LNCAP (cell line): ENCODE measurements around the gene NUDT1.

Source experiments
- TF ChIP-seq, protein P1 (sequence below): fragments of 450-650 bp; IDR thresholded peaks from 2 replicates; pipeline ENCODE4 v1.5.1; 2017; ENCODE audit warnings: mild to moderate bottlenecking

Gene NUDT1

DNA sequence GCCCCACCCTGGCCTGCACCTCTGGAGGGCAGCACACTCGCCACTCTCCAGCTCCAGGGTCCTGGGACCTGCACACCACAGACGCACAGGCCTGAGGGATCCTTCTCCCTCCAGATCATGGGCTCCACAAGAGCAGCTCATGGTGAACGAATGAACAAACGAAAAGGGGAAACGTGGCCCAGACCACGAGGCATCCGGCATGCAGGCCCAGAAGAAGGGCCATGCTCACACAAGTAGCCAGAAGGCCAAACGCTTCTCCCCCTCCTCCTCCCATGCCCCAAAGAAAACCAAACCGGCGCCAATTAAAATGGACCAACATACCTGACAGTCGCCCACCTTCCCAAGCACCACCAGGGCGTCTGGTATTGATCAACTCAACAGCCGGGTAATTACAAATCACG, 39.7 kb upstream of the NUDT1 start:
- TF ChIP-seq, protein P1, sequence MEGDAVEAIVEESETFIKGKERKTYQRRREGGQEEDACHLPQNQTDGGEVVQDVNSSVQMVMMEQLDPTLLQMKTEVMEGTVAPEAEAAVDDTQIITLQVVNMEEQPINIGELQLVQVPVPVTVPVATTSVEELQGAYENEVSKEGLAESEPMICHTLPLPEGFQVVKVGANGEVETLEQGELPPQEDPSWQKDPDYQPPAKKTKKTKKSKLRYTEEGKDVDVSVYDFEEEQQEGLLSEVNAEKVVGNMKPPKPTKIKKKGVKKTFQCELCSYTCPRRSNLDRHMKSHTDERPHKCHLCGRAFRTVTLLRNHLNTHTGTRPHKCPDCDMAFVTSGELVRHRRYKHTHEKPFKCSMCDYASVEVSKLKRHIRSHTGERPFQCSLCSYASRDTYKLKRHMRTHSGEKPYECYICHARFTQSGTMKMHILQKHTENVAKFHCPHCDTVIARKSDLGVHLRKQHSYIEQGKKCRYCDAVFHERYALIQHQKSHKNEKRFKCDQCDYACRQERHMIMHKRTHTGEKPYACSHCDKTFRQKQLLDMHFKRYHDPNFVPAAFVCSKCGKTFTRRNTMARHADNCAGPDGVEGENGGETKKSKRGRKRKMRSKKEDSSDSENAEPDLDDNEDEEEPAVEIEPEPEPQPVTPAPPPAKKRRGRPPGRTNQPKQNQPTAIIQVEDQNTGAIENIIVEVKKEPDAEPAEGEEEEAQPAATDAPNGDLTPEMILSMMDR, result no peak

DNA sequence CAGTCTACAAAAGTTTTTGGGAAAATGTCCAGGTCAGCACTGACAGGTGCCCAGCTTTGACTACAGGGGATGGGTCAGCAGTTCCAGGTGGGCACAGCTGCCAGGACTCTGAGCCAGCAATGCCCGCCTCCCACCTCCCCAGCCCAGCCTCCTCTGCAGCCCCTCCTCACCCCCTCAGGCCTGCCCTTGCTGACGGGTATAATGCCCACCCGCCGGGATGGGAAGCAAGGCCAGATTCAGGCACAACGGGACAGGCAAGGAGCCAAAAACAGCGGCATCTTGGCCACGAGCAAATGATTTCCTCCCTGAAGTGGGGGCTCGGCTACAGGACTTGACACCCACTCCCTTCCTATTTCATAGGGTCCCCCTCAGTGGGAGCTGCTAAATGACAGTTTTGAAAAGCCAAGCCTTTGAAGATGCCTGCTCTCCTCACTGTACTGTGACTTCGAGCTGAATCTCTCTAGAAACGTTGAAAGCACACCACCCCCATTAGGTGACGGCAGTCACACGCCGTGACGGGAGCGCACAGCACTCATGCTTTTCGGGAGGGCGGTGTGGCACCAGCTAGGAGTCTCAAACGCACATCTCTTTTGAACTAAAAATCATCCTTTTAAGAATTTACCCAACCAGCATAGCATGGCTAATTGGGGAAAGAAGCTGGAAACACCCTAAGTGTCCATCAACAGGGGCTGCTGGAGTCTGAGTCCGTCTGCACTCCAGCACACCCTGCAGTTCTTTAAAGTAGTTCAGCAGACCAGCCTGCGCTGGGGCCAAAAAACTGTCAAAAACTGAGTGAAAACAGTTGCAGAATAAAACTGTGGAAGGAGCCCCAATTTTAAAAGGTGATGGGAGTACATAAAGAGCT, 38.9 kb upstream of the NUDT1 start:
- TF ChIP-seq, protein P1, result no peak

DNA sequence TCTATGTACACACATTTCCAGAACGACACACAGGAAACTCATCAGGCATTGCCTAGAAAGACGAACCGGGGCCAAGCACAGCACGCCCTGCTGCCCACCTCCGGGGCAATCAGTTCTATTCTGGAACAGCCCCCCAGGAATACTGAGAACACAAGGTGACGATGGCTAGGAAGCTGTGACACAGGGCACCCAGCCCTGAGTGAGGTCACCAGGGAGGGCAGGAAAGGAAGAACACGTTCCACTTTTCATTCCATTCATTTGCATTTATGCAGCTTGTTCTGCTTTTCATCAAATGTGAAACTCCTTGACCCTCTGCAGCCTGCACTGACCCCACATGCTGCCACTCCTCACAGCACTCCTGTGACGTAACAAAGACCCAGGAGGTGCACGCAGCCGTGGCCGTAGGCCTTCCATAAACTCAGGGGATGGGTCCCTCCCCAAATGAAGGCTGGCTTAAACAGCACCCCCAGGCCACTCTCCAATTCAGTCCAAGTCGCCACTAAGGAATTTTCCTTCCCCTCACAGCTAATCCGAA, 38.2 kb upstream of the NUDT1 start:
- TF ChIP-seq, protein P1, result no peak

DNA sequence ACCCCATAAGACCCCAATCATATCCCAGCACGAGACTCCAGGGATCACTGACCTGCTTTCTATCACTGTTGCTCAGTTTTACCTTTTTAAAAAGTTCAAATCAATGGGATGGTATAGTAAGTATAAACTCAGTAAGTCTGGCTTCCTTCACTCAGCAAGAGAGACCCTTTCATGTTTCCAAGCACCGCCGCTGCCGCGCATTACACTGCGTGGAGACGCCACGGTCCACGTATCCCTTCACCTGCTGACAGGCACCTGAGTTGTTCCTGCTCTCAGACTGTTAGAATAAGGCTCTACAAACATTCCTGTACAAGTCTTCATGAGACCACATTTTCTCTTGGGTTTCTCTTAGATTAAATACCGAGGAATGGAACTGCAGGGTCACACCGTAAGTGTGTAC, 37.6 kb upstream of the NUDT1 start:
- TF ChIP-seq, protein P1, result no peak

DNA sequence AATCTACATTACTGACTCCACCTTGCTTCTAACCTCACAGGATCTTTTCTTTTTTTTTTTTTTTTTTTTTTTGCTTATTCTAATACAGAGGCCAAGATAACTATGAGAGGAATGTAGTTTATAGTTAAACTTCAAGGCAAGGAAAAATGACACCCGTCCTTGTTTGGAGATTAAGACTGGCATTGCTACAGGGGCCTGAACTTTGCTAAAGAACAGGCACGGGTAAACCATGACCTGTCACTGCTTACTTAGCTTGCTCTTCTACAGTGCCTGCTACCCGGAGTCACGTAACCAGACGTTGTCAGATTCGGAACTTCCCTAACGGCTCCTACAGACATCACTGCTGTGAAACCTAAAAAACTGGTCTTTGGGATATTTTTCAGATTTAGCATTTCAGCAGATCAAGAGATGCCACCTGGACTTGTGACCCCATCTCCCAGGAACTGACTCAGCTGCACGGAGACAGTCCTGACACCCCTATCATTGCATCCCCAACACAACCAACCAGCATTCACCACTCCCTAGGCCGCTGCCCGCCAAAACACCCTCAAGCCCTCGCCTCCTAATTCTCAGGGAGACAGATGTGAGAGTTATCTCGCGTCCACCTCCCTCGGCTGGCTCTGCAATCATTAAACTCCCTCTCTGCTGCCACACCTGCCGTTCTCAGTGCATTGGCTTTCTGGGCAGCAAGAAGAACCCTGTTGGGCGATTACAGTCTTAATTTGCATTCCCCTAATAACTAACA, 36.8 kb upstream of the NUDT1 start:
- TF ChIP-seq, protein P1, result no peak

DNA sequence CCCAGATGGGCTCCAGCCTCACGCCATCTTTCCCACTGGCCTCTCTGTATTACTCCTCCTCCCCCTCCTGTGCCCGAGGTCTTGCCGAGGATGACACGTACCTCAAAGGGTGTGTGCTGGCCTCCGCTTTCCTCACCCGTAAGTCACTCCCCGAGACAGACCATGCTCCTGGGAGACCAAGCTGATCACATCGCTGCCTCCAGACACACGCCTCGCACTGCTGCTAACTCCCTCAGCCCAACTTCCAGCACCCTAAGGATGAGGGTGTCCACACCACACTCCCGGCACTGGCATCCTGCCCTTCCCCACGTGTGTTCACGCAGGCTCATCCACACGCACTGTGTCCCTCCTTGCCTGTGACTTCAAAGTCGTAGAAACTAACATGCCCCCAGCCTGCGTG, 33.3 kb upstream of the NUDT1 start:
- TF ChIP-seq, protein P1, result no peak

DNA sequence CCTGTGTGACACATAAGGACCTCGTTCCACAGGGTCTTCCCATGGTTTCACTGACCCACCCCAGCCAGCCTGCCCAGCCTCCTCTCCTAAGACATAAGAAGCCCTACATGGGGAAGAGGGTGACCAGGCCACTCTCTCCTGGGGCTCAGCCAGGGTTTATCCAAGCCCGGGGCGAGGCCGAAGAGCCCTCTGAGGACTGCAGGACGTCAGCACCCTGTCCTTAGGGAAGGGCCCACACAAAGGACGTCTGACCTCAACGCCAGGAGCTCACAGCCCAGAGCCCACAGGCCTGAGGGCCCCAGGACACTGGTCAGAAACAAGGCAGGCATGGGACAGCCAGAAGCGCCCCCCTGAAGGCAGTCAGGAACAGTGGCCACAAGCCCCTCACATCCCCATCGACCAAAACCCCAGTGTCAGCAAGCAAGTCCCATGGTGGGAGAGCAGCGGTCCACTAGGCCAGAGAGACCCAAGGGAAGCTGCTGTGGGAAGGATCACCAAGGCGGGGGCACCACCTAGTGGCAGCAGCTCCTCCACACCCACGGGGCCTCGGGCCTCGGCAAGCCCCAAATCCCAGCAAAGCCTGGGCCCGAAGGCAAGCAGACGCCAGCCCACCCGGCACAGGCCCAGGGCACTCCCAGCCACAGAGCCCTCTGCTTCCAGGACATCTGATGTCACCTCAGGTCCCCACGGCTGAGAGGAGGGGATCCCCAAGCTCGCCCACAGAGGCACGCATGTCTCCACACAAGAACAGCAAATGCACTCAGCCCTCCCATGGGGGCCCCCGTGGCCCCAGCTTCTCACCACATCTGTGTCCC, 32.7 kb upstream of the NUDT1 start:
- TF ChIP-seq, protein P1, result peak; percentile 71
